Right ventricle myocardium inferior (tissue), 1 donor: ENCODE results near the gene AKR1B1. TPM values are rescaled to one million over a fixed set of nuclear protein-coding genes. Genes with fewer than 3 reads are reported as not detected.

Experiments
- ATAC-seq: fragments of 200-7000 bp; cut with Tn5 transposase; one replicate; pipeline ENCODE4 v1.9.1; 2020; ENCODE audit warnings: mild to moderate bottlenecking, moderate library complexity
- DNase-seq: peaks from one replicate; pipeline ENCODE4 v3.0.0; 2021; ENCODE audit errors: missing footprints
- intact Hi-C: fragments of 100-400 bp; cut with DNase I; formaldehyde crosslinking; loops from one replicate; pipeline ENCODE4 v1.11.0; 2022
- total RNA-seq: library from RNA; stranded (reverse); fragmentation: NEBNext Ultra II Directional; extraction: Animal tissue kit (Norgen Biotek cat#: 25700); gene quantifications from one replicate; pipeline ENCODE4 v1.2.1, GENCODE V29; 2021
- donor health status: DM: no; HTN: yes; CAD: no; lungs with severe emphysema.

AKR1B1 gene
- total RNA-seq, 1 donor from 2014 or later, result 232 TPM

GRCh38 chr7:134431815-134432214 is 27.1 kb downstream of the AKR1B1 start:
- intact Hi-C loops, result loop anchor here (1.0 to 2.0 kb wide), 3 partner anchors 81 to 174 kb away; no protein-coding TSS in a partner anchor
- ATAC-seq (no peak), DNase-seq (no peak)

GRCh38 chr7:134429481-134429880 is 29.4 kb downstream of the AKR1B1 start:
- ATAC-seq, result no peak
- no peak for DNase-seq
- intact Hi-C loops, result no loop called here

GRCh38 chr7:134428942-134429341 is 30.0 kb downstream of the AKR1B1 start:
- intact Hi-C loops, result no loop called here
- no peak for ATAC-seq
- no peak for DNase-seq

- ATAC-seq (no peak), DNase-seq (no peak)
- intact Hi-C loops, result no loop called here
These were observed 31.0 kb downstream of the AKR1B1 start for GRCh38 chr7:134427896-134428295.

- DNase-seq, result no peak
- no peak for ATAC-seq
- intact Hi-C loops, result no loop called here
These were observed 33.1 kb downstream of the AKR1B1 start for GRCh38 chr7:134425777-134426176.

- ATAC-seq (no peak), DNase-seq (no peak)
- intact Hi-C loops, result no loop called here
These were observed 36.3 kb downstream of the AKR1B1 start for GRCh38 chr7:134422638-134423037.

- DNase-seq (no peak), ATAC-seq (no peak)
- intact Hi-C loops, result no loop called here
These were observed 36.9 kb downstream of the AKR1B1 start for GRCh38 chr7:134422008-134422407.

GRCh38 chr7:134420424-134421125 is 38.3 kb downstream of the AKR1B1 start:
- ATAC-seq, result peak; percentile 52
- no peak for DNase-seq
- intact Hi-C loops, result no loop called here

- ATAC-seq (no peak), DNase-seq (no peak)
- intact Hi-C loops, result no loop called here
These were observed 39.0 kb downstream of the AKR1B1 start for GRCh38 chr7:134419875-134420274.

- DNase-seq (no peak), ATAC-seq (no peak)
- intact Hi-C loops, result no loop called here
These were observed 39.8 kb downstream of the AKR1B1 start for GRCh38 chr7:134419085-134419484.

GRCh38 chr7:134415700-134416099 is 43.2 kb downstream of the AKR1B1 start:
- ATAC-seq (no peak), DNase-seq (no peak)
- intact Hi-C loops, result no loop called here

GRCh38 chr7:134414109-134414508 is 44.8 kb downstream of the AKR1B1 start:
- intact Hi-C loops, result no loop called here
- ATAC-seq (no peak), DNase-seq (no peak)

GRCh38 chr7:134407311-134407710 is 51.6 kb downstream of the AKR1B1 start:
- intact Hi-C loops, result no loop called here
- DNase-seq, result no peak
- ATAC-seq, result no peak

GRCh38 chr7:134406431-134406830 is 52.5 kb downstream of the AKR1B1 start:
- DNase-seq, result no peak
- ATAC-seq, result no peak
- intact Hi-C loops, result no loop called here

- ATAC-seq (no peak), DNase-seq (no peak)
- intact Hi-C loops, result no loop called here
These were observed 53.6 kb downstream of the AKR1B1 start for GRCh38 chr7:134405299-134405698.

GRCh38 chr7:134403062-134403461 is 55.8 kb downstream of the AKR1B1 start:
- ATAC-seq (no peak), DNase-seq (no peak)
- intact Hi-C loops, result no loop called here

GRCh38 chr7:134400859-134401258 is 58.0 kb downstream of the AKR1B1 start:
- DNase-seq (no peak), ATAC-seq (no peak)
- intact Hi-C loops, result no loop called here

GRCh38 chr7:134396031-134396430 is 62.9 kb downstream of the AKR1B1 start:
- ATAC-seq (no peak), DNase-seq (no peak)
- intact Hi-C loops, result no loop called here

- no peak for DNase-seq
- intact Hi-C loops, result no loop called here
- no peak for ATAC-seq
These were observed 63.3 kb downstream of the AKR1B1 start for GRCh38 chr7:134395604-134396003.

GRCh38 chr7:134394056-134394455 is 64.8 kb downstream of the AKR1B1 start:
- ATAC-seq (no peak), DNase-seq (no peak)
- intact Hi-C loops, result no loop called here
